Stimulated activated CD4-positive, alpha-beta T cell treated with anti-CD3 and anti-CD28 coated beads, TNF-alpha, amount 100 ng/mL, for 4 hours (primary cell): ENCODE data around the gene FZD4.

Source experiments
- DNase-seq, 3 experiments: peaks; one replicate each; pipeline ENCODE4 v3.0.0-alpha.2; 2020; ENCODE audit warnings: low read depth in 3 of 3

FZD4 gene

DNA sequence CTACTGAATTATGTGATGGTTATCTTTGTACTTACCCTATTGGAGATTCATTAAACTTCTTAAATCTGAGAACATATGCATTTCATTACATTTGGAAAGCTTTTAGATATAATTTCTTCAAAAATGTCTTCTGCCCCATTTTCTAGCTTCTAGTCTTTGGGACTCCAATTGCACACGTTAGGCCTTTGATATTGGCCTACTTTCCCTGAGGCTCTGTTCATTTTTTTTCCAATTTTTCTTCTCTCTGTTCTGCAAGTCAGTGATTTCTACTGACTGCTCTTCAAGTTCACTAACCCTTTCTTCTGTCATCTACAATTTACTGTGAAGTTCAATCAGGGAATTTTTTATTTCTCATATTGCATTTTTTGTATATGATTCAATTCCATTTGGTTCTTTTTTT, 43.0 kb downstream of the FZD4 start:
- DNase-seq, result no peak

DNA sequence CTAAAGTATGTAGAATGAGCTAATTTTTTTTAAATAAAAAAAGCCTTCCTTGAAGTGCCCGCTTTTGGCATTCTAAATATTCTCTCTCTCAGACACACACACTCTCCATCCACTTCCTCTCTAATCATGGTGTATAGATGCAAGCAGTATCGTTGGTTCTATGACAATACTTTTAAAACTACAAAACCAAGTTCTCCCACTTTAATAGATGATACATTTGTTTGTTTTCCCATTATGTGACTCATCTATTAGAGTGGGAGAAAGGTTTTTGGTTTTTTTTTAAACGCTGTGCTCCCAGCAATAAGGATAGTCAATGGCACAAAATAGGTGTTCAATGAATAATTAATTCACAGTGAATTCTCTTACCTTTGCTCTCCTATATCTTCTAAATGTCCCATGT, 44.6 kb downstream of the FZD4 start:
- no peak for DNase-seq

DNA sequence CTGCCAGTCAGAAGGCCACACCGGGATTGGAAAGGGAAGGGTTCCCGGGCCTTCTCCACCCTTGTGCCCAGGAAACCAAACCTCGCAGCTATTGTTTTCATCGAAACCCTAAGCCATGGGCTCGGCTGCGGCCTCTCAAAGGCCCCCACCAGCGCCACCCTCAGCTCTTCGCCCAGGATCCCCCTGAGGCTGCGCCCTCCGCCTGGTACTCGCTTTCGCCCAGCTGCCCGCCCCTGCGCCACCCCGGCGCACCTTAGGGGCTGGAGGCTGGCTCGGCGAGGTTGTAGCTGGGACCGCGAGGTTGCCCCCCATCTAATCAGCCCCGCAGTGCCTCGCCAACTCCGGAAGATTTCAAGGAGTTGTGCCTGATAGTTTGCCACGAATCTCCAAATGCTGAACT, 49.0 kb downstream of the FZD4 start:
- no peak for DNase-seq

DNA sequence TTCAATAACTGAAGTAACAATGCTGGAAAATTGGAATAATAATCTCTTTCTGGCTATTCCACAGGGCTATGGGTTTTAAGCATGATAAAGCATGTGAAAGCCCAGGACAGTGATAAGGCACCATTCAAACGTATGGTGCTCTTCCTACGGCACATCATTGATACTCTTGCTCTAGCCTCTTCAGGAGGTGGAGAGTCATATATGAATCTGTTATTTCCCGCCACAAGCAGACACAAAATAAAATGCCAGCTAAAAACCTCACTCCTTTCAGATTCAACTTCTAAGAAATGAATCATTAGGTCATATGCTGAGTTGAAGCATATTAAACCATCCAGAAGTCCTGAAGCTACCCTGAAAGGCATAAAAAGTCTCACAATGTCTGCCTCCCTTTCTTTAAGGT, 49.9 kb downstream of the FZD4 start:
- no peak for DNase-seq

DNA sequence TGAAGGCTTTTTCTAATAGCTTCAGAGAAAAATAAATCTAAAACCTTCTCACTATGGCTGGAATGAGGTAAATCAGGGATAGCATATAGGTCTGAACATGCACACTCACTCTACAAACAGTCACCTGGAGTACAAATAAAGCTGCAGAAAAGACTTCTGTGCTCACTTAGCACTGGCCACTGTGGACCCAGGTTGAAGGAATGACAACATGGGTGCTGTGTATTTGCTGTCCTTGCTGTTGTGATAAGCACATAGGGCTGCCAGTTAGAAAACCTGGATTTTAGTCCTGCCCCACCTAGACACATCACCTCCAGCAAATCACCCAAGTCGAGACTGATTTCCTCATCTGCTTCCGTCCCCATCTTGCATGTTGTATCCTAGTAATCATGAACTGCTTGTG, 51.2 kb downstream of the FZD4 start:
- no peak for DNase-seq

DNA sequence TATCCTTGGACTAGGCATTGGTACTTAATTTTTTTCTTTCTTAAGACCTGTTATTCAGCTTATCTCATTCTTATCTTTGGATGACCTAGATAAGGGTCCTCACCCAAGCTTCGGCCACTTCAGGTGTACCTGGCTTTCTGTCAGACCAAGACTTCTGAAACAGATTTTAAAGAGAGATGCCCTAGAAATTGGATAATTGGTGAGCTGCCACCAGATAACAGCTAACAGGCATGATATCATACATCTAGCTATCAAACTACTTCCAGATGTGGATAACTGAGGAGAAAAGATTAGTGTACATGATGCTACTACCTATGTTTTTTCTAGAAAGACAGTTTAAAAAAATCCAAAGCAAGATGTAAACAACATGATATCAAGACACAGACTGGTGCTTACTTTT, 52.9 kb downstream of the FZD4 start:
- no peak for DNase-seq

DNA sequence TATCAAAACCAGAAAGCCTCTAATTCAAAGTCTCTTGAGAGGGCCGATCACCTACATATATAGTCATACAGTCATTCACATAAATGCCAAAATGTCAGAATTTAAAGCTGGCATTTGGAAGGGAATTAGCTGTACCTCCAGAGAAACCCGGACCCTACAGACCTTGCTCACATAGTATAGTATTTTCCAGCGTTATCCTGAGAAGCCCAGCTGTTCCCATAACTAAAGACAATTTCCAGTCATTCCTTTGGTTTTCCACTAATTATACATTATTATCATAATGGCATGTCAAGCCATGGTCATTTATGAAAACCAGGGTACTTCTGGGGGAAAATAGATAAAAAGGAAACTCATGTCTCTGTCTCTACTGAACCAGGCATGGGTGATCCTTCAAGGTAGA, 53.6 kb downstream of the FZD4 start:
- no peak for DNase-seq

DNA sequence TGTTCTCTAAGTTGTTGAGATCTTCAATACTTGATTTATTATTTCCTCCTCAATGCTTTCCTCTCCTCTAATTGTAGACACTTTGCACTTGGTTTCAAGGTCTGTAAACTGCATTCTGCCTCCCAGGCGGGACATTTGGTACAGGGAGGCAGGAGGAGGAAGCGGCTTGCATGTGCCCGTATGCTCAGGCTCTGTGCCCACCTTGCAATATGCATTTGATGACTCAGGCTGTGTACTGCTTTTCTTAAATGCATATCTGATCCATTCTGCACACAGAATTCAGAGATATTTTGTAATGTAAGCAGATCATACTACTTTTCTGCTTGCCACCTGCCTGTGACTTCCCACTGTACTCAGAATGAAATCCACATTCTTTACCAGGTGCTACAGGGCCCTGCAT, 55.0 kb downstream of the FZD4 start:
- no peak for DNase-seq

DNA sequence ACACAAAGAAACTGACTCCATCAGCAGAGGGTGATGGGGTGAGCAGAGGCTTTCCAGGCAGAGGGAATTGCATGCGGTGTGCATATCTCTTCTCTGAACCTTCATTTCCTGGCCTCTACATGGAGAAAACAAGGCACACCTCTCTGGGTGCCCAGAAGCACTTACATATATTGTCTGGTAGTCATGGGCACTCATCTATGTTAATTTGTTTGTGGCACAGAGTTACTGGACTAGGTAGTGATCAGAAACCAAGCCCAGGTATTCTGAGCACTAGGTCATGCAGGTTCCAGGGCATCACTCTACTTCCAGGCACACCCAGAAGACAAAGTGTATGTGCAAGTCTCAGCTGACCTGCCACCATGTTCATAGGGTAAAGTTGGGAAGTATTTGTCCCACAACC, 56.5 kb downstream of the FZD4 start:
- DNase-seq, result no peak

DNA sequence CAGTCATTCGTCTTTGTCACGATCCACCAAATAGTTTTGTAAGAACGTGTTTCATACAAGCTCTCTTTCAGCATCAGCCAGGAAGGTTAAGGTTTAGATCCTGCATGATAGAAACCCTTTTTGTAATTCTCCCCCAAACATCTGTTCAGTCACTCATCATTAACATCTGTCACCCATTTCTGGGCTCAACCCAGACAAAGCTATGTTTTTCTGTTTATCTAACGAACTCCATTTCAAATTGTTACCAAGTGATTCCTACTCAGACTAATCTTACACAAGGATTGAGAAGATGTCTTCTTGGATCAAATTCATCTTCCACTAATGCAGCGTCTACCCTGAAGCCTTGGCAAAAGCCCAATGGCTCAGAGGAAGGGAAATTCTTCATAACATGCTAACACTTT, 58.8 kb downstream of the FZD4 start:
- no peak for DNase-seq
